Caco-2 (cell line): ENCODE data around the gene DSP. TPM values are rescaled to one million over a fixed set of nuclear protein-coding genes. Genes with fewer than 3 reads are reported as not detected.

Source experiments
- BruUV-seq: library from RNA; stranded (reverse); fragments of 400-500 nt; replicated peaks from 2 replicates; lab custom pipeline; 2021; lab: Mats Ljungman, UMichigan
- CTCF ChIA-PET: fragments of 300-600 bp; sonication (Branson Sonifier 250); formaldehyde crosslinking; loops from one replicate; lab custom pipeline; 2022; ENCODE audit warnings: antibody characterized with exemption; lab: Charles Lee
- POLR2A ChIA-PET: fragments of 300-600 bp; sonication (Branson Sonifier 250); formaldehyde crosslinking; loops from one replicate; lab custom pipeline; 2022; ENCODE audit warnings: antibody characterized with exemption; lab: Charles Lee
- DNase-seq, 2 experiments: peaks; one replicate each; pipeline versions ENCODE4 v3.0.0 to v3.0.0-alpha.2; 2020 to 2022
- H3K27me3 ChIP-seq: replicated peaks from 2 replicates; pipeline ENCODE4 v1.6.0; 2011; ENCODE audit warnings: low read length; ENCODE audit not compliant: control insufficient read depth, insufficient read depth
- H3K36me3 ChIP-seq: 2 replicates; pipeline ENCODE4 v1.5.1; 2011; ENCODE audit warnings: low read length; ENCODE audit not compliant: control insufficient read depth, insufficient read depth
- H3K4me1 ChIP-seq: fragments of 250-450 bp; sonication (Bioruptor Pico); 2 replicates; pipeline ENCODE4 v1.5.1; 2020; ENCODE audit warnings: mild to moderate bottlenecking
- H3K4me3 ChIP-seq: 2 replicates; pipeline ENCODE4 v1.5.1; 2011; ENCODE audit warnings: low read depth, mild to moderate bottlenecking, control low read depth, low read length
- H3K9me3 ChIP-seq: fragments of 250-450 bp; sonication (Bioruptor Pico); 2 replicates; pipeline ENCODE4 v1.5.1; 2020; ENCODE audit warnings: mild to moderate bottlenecking, moderate library complexity
- H3K27ac Mint-ChIP-seq: one replicate; pipeline ENCODE4 v1.8.0; 2022; ENCODE audit warnings: mixed read lengths; ENCODE audit not compliant: unreplicated experiment
- H3K27me3 Mint-ChIP-seq: one replicate; pipeline ENCODE4 v1.8.0; 2022; ENCODE audit warnings: mixed read lengths; ENCODE audit not compliant: insufficient read depth, unreplicated experiment
- H3K36me3 Mint-ChIP-seq: one replicate; pipeline ENCODE4 v1.8.0; 2022; ENCODE audit warnings: mild to moderate bottlenecking, mixed read lengths; ENCODE audit not compliant: insufficient read depth, unreplicated experiment
- H3K4me1 Mint-ChIP-seq: one replicate; pipeline ENCODE4 v1.8.0; 2022; ENCODE audit warnings: low read depth, mixed read lengths; ENCODE audit not compliant: unreplicated experiment
- H3K4me3 Mint-ChIP-seq: one replicate; pipeline ENCODE4 v1.8.0; 2022; ENCODE audit warnings: mild to moderate bottlenecking, moderate library complexity, mixed read lengths; ENCODE audit not compliant: unreplicated experiment
- H3K9me3 Mint-ChIP-seq: one replicate; pipeline ENCODE4 v1.8.0; 2022; ENCODE audit warnings: mixed read lengths; ENCODE audit not compliant: unreplicated experiment
- intact Hi-C: fragments of 100-400 bp; cut with micrococcal nuclease; formaldehyde crosslinking; loops from one replicate; pipeline ENCODE4 v1.10.0; 2022; ENCODE audit not compliant: unreplicated experiment
- total RNA-seq: library from RNA; stranded (reverse); gene quantifications from 2 replicates; pipeline ENCODE4 v1.2.3, GENCODE V29; 2022
- TF ChIP-seq, protein P1 (sequence below), 2 experiments: fragments of 200-600 bp in 1 of 2; IDR thresholded peaks; 1 replicate in 1 of 2; 2 replicates in 1 of 2; pipeline versions ENCODE4 v1.5.1 to v1.8.0; 2011 to 2022; ENCODE audit warnings: antibody characterized with exemption in 1 of 2, control low read depth in 1 of 2, inconsistent platforms in 1 of 2, low read depth in 1 of 2, low read length in 1 of 2, mild to moderate bottlenecking in 1 of 2, moderate library complexity in 1 of 2; ENCODE audit not compliant: insufficient read depth in 1 of 2, severe bottlenecking in 1 of 2, unreplicated experiment in 1 of 2

The DSP gene
- total RNA-seq, 1 experiment from 2014 or later, result 191 TPM

DNA sequence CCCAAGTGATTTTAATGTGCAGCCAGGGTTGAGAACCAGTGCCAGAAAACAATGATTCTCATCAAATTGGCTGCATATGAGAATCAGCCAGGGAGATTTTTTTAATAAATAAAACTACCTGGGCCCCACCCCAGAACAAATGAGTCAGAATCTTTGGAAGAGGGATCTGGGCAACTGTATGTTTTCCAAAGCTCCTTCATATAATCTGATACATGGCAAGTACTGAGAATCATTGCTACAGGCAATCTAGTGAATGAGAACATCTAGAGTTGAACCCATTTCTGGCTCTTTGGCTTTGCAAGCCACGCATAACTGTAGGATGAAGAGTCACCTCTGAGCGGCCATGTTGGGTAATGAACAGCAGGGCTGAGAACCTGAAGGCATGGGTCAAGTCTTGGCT lies 26.1 kb upstream of the DSP start:
- no peak overlapping the region for H3K4me3 ChIP-seq
- CTCF ChIA-PET, result no interaction called here
- H3K4me1 Mint-ChIP-seq, result peaks cover 6% of the 10 kb centered on the region
- no peaks in the 10 kb centered on the region for H3K9me3 Mint-ChIP-seq
- H3K27me3 Mint-ChIP-seq, result no peaks in the 10 kb centered on the region
- no peaks in the 10 kb centered on the region for H3K36me3 ChIP-seq
- no peaks in the 10 kb centered on the region for H3K27me3 ChIP-seq
- POLR2A ChIA-PET, result no interaction called here
- H3K27ac Mint-ChIP-seq, result no peak overlapping the region
- H3K9me3 ChIP-seq, result no peaks in the 10 kb centered on the region
- intact Hi-C loops, result no loop called here
- H3K4me3 Mint-ChIP-seq, result no peak overlapping the region
- no peaks in the 10 kb centered on the region for H3K36me3 Mint-ChIP-seq
- no peak for DNase-seq
- BruUV-seq, result no TSS peak
- TF ChIP-seq, protein P1, sequence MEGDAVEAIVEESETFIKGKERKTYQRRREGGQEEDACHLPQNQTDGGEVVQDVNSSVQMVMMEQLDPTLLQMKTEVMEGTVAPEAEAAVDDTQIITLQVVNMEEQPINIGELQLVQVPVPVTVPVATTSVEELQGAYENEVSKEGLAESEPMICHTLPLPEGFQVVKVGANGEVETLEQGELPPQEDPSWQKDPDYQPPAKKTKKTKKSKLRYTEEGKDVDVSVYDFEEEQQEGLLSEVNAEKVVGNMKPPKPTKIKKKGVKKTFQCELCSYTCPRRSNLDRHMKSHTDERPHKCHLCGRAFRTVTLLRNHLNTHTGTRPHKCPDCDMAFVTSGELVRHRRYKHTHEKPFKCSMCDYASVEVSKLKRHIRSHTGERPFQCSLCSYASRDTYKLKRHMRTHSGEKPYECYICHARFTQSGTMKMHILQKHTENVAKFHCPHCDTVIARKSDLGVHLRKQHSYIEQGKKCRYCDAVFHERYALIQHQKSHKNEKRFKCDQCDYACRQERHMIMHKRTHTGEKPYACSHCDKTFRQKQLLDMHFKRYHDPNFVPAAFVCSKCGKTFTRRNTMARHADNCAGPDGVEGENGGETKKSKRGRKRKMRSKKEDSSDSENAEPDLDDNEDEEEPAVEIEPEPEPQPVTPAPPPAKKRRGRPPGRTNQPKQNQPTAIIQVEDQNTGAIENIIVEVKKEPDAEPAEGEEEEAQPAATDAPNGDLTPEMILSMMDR (IDR thresholded peaks at IDR 0.05; ENCODE audit: insufficient read depth in 1 of 2, low read depth in 1 of 2, low read length in 1 of 2, severe bottlenecking in 1 of 2, unreplicated experiment in 1 of 2), result no peak
- H3K4me1 ChIP-seq, result no peaks in the 10 kb centered on the region; the same call in 1 of the 2 replicates

DNA sequence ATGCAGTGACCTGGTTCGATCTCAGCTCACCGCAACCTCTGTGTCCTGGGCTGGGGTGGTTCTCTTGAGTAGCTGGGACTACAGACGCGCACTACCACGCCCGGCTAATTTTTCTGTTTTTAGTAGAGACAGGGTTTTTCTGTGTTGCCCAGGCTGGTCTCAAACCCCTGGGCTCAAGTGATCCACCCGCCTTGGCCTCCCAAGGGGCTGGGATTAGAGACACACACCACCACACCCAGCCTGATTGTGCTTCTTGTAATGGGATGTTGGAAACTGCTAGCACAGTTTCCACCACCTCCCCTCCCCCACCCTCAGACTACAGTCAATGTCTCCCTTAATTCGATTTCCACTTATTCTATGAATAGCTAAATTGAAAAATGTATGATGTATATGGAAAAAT lies 22.6 kb upstream of the DSP start:
- Histone ChIP-seq H3K9me3 (no peaks in the 10 kb centered on the region), H3K4me1 (no peaks in the 10 kb centered on the region), H3K27me3 (no peaks in the 10 kb centered on the region), H3K4me3 (no peak overlapping the region), H3K36me3 (no peaks in the 10 kb centered on the region)
- TF ChIP-seq, protein P1 (IDR thresholded peaks at IDR 0.05; ENCODE audit: insufficient read depth in 1 of 2, low read depth in 1 of 2, low read length in 1 of 2, severe bottlenecking in 1 of 2, unreplicated experiment in 1 of 2), result no peak
- H3K4me3 Mint-ChIP-seq, result no peak overlapping the region
- no peaks in the 10 kb centered on the region for H3K4me1 Mint-ChIP-seq
- no peaks in the 10 kb centered on the region for H3K9me3 Mint-ChIP-seq
- H3K27ac Mint-ChIP-seq, result no peak overlapping the region
- DNase-seq, result no peak
- intact Hi-C loops, result no loop called here
- no peaks in the 10 kb centered on the region for H3K36me3 Mint-ChIP-seq
- ChIA-PET CTCF (no interaction called here), POLR2A (no interaction called here)
- no peaks in the 10 kb centered on the region for H3K27me3 Mint-ChIP-seq
- BruUV-seq, result no TSS peak

DNA sequence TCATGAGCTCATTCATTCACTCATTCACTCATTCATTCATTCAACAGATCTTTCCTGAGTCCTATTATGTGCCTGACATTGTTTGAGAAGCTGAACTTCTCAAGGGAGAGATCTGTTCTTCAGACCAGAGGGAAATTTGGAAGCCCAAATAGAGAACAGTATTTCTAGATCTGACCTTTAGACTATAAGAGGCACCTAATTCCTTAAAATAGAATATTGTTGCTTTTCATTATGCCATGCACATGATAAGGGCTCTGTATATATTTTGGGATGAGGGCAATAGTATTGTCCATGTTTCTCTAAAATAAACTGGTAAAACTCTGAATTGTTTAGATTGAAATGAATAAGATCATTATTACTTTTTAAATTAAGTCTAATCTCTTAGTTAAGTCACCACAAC lies 18.6 kb upstream of the DSP start:
- Mint-ChIP-seq H3K27ac (no peak overlapping the region), H3K4me3 (no peak overlapping the region), H3K36me3 (no peaks in the 10 kb centered on the region), H3K4me1 (no peaks in the 10 kb centered on the region), H3K27me3 (no peaks in the 10 kb centered on the region), H3K9me3 (no peaks in the 10 kb centered on the region)
- no peaks in the 10 kb centered on the region for H3K9me3 ChIP-seq
- no peaks in the 10 kb centered on the region for H3K27me3 ChIP-seq
- H3K36me3 ChIP-seq, result no peaks in the 10 kb centered on the region
- intact Hi-C loops, result no loop called here
- CTCF ChIA-PET, result no interaction called here
- no peak for DNase-seq
- TF ChIP-seq, protein P1 (IDR thresholded peaks at IDR 0.05; ENCODE audit: insufficient read depth in 1 of 2, low read depth in 1 of 2, low read length in 1 of 2, severe bottlenecking in 1 of 2, unreplicated experiment in 1 of 2), result no peak
- BruUV-seq, result no TSS peak
- POLR2A ChIA-PET, result no interaction called here
- no peak overlapping the region for H3K4me3 ChIP-seq
- no peaks in the 10 kb centered on the region for H3K4me1 ChIP-seq
